GM12873 (cell line): ENCODE results near the gene TBC1D20.

Source experiments
- TF ChIP-seq, protein P1 (sequence below): IDR thresholded peaks from 2 replicates; pipeline ENCODE4 v1.5.1; 2012; ENCODE audit warnings: low read depth, mild to moderate bottlenecking, moderate library complexity, low read length, control low read depth; ENCODE audit not compliant: insufficient read depth; ENCODE audit errors: missing control alignments

Gene TBC1D20

DNA sequence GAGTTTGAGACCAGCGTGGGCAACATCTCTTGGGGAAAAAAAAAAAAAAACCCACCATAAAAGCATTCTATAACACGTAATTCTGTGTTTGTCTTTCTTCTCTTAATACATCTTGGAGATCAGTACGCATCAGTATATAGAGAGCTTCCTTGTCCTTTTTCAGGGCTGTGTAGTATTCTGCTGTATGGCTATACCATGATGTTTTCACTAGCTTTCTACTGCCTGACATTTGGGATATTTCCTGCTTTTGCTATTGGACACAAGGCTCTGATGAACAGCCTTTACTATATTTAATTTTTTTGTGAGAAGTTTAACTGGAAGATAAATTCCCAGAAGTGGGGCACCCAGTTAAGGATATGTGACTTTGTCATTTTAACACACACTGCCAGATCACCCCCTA, 74.8 kb downstream of the TBC1D20 start:
- TF ChIP-seq, protein P1, sequence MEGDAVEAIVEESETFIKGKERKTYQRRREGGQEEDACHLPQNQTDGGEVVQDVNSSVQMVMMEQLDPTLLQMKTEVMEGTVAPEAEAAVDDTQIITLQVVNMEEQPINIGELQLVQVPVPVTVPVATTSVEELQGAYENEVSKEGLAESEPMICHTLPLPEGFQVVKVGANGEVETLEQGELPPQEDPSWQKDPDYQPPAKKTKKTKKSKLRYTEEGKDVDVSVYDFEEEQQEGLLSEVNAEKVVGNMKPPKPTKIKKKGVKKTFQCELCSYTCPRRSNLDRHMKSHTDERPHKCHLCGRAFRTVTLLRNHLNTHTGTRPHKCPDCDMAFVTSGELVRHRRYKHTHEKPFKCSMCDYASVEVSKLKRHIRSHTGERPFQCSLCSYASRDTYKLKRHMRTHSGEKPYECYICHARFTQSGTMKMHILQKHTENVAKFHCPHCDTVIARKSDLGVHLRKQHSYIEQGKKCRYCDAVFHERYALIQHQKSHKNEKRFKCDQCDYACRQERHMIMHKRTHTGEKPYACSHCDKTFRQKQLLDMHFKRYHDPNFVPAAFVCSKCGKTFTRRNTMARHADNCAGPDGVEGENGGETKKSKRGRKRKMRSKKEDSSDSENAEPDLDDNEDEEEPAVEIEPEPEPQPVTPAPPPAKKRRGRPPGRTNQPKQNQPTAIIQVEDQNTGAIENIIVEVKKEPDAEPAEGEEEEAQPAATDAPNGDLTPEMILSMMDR, result no peak
